K562 (cell line): Measurements from ENCODE around the gene KCTD1. TPM values are rescaled to one million over a fixed set of nuclear protein-coding genes. Genes with fewer than 3 reads are reported as not detected.

Source experiments
- ATAC-seq: fragments of 200-7000 bp; cut with Tn5 transposase; 3 replicates; pipeline ENCODE4 v1.9.1; 2020; ENCODE audit warnings: moderate library complexity
- BruUV-seq: library from RNA; stranded (reverse); fragments of 400-500 nt; replicated peaks from 2 replicates; lab custom pipeline; 2021; lab: Mats Ljungman, UMichigan
- CTCF ChIA-PET: fragments of 300-600 bp; formaldehyde crosslinking; extraction: SDS; loops from one replicate; lab custom pipeline; 2021; ENCODE audit warnings: low intra/inter-chr PET ratio; lab: Yijun Ruan, JAX
- POLR2A ChIA-PET: fragments of 300-600, 350-650 bp; sonication (Branson Sonifier 250); formaldehyde crosslinking; extraction: SDS; loops from one replicate; lab custom pipeline; 2021; ENCODE audit warnings: antibody characterized with exemption, inconsistent platforms; lab: Yijun Ruan, JAX
- DNase-seq, 4 experiments: peaks; one replicate each; pipeline versions ENCODE4 v3.0.0 to v3.0.0-alpha.2; 2011 to 2018; ENCODE audit warnings: low spot score in 3 of 4, mixed read lengths in 3 of 4; ENCODE audit errors: extremely low read depth in 1 of 4
- FAIRE-seq: peaks from 2 replicates; lab custom pipeline; 2011; peaks lifted over from hg19 to GRCh38; lab: Jason Lieb, UNC
- H2AFZ ChIP-seq: 2 replicates; pipeline ENCODE4 v1.6.0; 2011; ENCODE audit warnings: low read depth, low read length, control low read depth, inconsistent platforms
- H3K27ac ChIP-seq: fragments of 200-600 bp; 3 replicates; pipeline ENCODE4 v1.8.0; 2011; ENCODE audit warnings: low read depth, mild to moderate bottlenecking, control low read depth, inconsistent platforms, low read length, moderate library complexity, mixed read lengths; ENCODE audit errors: extremely low read depth
- H3K27me3 ChIP-seq, 2 experiments: fragments of 300-600 bp in 1 of 2; 2 replicates in 1 of 2; 3 replicates in 1 of 2; pipeline versions ENCODE4 v1.6.0 to v1.8.0; 2011; ENCODE audit warnings: inconsistent platforms in 2 of 2, low read length in 2 of 2, mild to moderate bottlenecking in 1 of 2, mixed read lengths in 1 of 2, moderate library complexity in 1 of 2; ENCODE audit not compliant: control insufficient read depth in 2 of 2, insufficient read depth in 2 of 2
- H3K36me3 ChIP-seq: fragments of 300-600 bp; 3 replicates; pipeline ENCODE4 v1.8.0; 2011; ENCODE audit warnings: mild to moderate bottlenecking, low read length, inconsistent platforms; ENCODE audit not compliant: control insufficient read depth, insufficient read depth
- H3K4me1 ChIP-seq, 2 experiments: fragments of 200-600 bp in 1 of 2; replicated peaks in 1 of 2; 2 replicates in 1 of 2; 3 replicates in 1 of 2; pipeline versions ENCODE4 v1.5.1 to v1.8.0; 2011; ENCODE audit warnings: inconsistent platforms in 2 of 2, low read length in 2 of 2, mild to moderate bottlenecking in 1 of 2, mixed read lengths in 1 of 2, moderate library complexity in 1 of 2; ENCODE audit not compliant: control insufficient read depth in 2 of 2, insufficient read depth in 2 of 2
- H3K4me2 ChIP-seq: 2 replicates; pipeline ENCODE4 v1.6.1; 2011; ENCODE audit warnings: low read length, control low read depth, inconsistent platforms, mixed read lengths; ENCODE audit not compliant: insufficient read depth
- H3K4me3 ChIP-seq: fragments of 200-600 bp; sonication (generic), shearing (Covaris generic); 2 replicates; pipeline ENCODE4 v1.5.1; 2016; ENCODE audit warnings: control low read depth, inconsistent platforms
- H3K79me2 ChIP-seq: fragments of 200-600 bp; 3 replicates; pipeline ENCODE4 v1.8.0; 2011; ENCODE audit warnings: low read length, inconsistent platforms; ENCODE audit not compliant: control insufficient read depth, insufficient read depth
- H3K9ac ChIP-seq, 2 experiments: 2 replicates each; pipeline versions ENCODE4 v1.6.0 to v1.6.1; 2011; ENCODE audit warnings: low read depth in 2 of 2, low read length in 2 of 2, control low read depth in 1 of 2, inconsistent platforms in 1 of 2, mild to moderate bottlenecking in 1 of 2, mixed read lengths in 1 of 2; ENCODE audit not compliant: insufficient read depth in 1 of 2
- H3K9me1 ChIP-seq: one replicate; pipeline ENCODE4 v1.6.0; 2011; ENCODE audit warnings: inconsistent platforms, mild to moderate bottlenecking, low read length, moderate library complexity; ENCODE audit not compliant: control insufficient read depth, insufficient read depth
- H3K9me3 ChIP-seq: replicated peaks from 2 replicates; pipeline ENCODE4 v1.5.1; 2011; ENCODE audit warnings: low read depth, low read length, inconsistent platforms; ENCODE audit not compliant: control insufficient read depth, insufficient read depth
- H4K20me1 ChIP-seq: replicated peaks from 2 replicates; pipeline ENCODE4 v1.6.1; 2011; ENCODE audit warnings: low read length, inconsistent platforms, mixed read lengths; ENCODE audit not compliant: control insufficient read depth, insufficient read depth
- DDX20 ChIP-seq: fragments of 450-650 bp; IDR thresholded peaks from 2 replicates; pipeline ENCODE4 v1.6.1; 2016; ENCODE audit warnings: missing genetic modification characterization, low read depth, mild to moderate bottlenecking, missing compliant biosample characterization, moderate library complexity
- HNRNPL ChIP-seq: fragments of 200-400 bp; formaldehyde crosslinking; IDR thresholded peaks from 2 replicates; pipeline ENCODE4 v1.6.1; 2017; ENCODE audit warnings: low read depth, mild to moderate bottlenecking, low read length
- HNRNPUL1 ChIP-seq: fragments of 200-400 bp; formaldehyde crosslinking; IDR thresholded peaks from 2 replicates; pipeline ENCODE4 v1.6.1; 2017; ENCODE audit warnings: low read length
- MYBL2 ChIP-seq, 2 experiments: fragments of 450-650 bp in 1 of 2; sonication (generic) in 1 of 2; formaldehyde crosslinking in 1 of 2; IDR thresholded peaks; 2 replicates each; pipeline versions ENCODE4 v1.6.1 to v1.8.1; 2017 to 2022; ENCODE audit warnings: borderline replicate concordance in 1 of 2, inconsistent platforms in 1 of 2, low read depth in 1 of 2, mild to moderate bottlenecking in 1 of 2, missing genetic modification reagents in 1 of 2, moderate library complexity in 1 of 2
- NCOA4 ChIP-seq: fragments of 450-650 bp; IDR thresholded peaks from 2 replicates; pipeline ENCODE4 v1.6.1; 2018; ENCODE audit warnings: mild to moderate bottlenecking; ENCODE audit not compliant: partially characterized antibody
- PHF20 ChIP-seq: fragments of 450-650 bp; IDR thresholded peaks from 2 replicates; pipeline ENCODE4 v1.6.1; 2018; ENCODE audit not compliant: partially characterized antibody
- PHF21A ChIP-seq: fragments of 450-650 bp; IDR thresholded peaks from 2 replicates; pipeline ENCODE4 v1.6.1; 2017; ENCODE audit warnings: low read depth, borderline replicate concordance
- RBM39 ChIP-seq: fragments of 200-400 bp; formaldehyde crosslinking; optimal IDR thresholded peaks from 2 replicates; pipeline ENCODE3; 2018; ENCODE audit warnings: low read depth, low read length
- RNF219 ChIP-seq: fragments of 250-450 bp; sonication (Bioruptor Pico); IDR thresholded peaks from 2 replicates; pipeline ENCODE4 v1.5.0; 2022; ENCODE audit warnings: mild to moderate bottlenecking
- STAT5B ChIP-seq: fragments of 250-450 bp; sonication (Bioruptor Pico); IDR thresholded peaks from 2 replicates; pipeline ENCODE4 v1.8.0; 2021; ENCODE audit warnings: mild to moderate bottlenecking, inconsistent platforms
- ZBTB9 ChIP-seq: fragments of 450-650 bp; formaldehyde crosslinking; IDR thresholded peaks from 2 replicates; pipeline ENCODE4 v1.4.0; 2020; ENCODE audit warnings: mild to moderate bottlenecking, moderate library complexity
- ZMIZ1 ChIP-seq, 2 experiments: fragments of 150-350 bp in 1 of 2; IDR thresholded peaks; 2 replicates each; pipeline ENCODE4 v1.6.1; 2012 to 2016; ENCODE audit warnings: low read depth in 2 of 2, low read length in 2 of 2, mild to moderate bottlenecking in 1 of 2, moderate library complexity in 1 of 2
- ZNF280B ChIP-seq: fragments of 250-450 bp; sonication (Bioruptor Pico); IDR thresholded peaks from 2 replicates; pipeline ENCODE4 v1.5.1; 2021; ENCODE audit warnings: mild to moderate bottlenecking
- ZNF316 ChIP-seq: fragments of 450-650 bp; IDR thresholded peaks from 2 replicates; pipeline ENCODE4 v1.6.1; 2016
- ZNF41 ChIP-seq: fragments of 250-450 bp; sonication (Bioruptor Pico); conservative IDR thresholded peaks from 2 replicates; pipeline ENCODE4 v1.4.0; 2020; ENCODE audit warnings: mild to moderate bottlenecking
- WGBS: fragments of 100-300 bp; shearing (Covaris generic); methylation state at CpG from one replicate; pipeline ENCODE4 v1.1.6; 2016; ENCODE audit warnings: low coverage, mixed read lengths; ENCODE audit not compliant: insufficient coverage; ENCODE audit errors: missing lambda C conversion rate; 5-methylcytosine and 5-hydroxymethylcytosine counted together
- in situ Hi-C: fragments of 300-500 bp; cut with MboI; formaldehyde crosslinking; loops from 4 replicates; pipeline ENCODE4 v1.15.0; 2018; ENCODE audit warnings: inconsistent platforms, mixed read lengths
- intact Hi-C: fragments of 100-400 bp; cut with micrococcal nuclease; formaldehyde crosslinking; loops from 2 replicates; pipeline ENCODE4 v1.14.2; 2022
- polyA plus RNA-seq, 8 experiments: library from polyadenylated mRNA; depleted of rRNA in 4 of 8; stranded (reverse) in 5 of 8; unstranded in 3 of 8; fragments of >200 nt; fragmentation: Nextera tagmentation in 2 of 8; fragmentation: Illumina TruSeq in 1 of 8; extraction: Ambion mirVana in 2 of 8; extraction: Trizol in 1 of 8; gene quantifications; 2 replicates each; pipeline versions ENCODE4 v1.2.1 to v1.2.3, GENCODE V29; 2011 to 2014; ENCODE audit warnings: inconsistent platforms in 1 of 8, missing spikeins in 1 of 8
- total RNA-seq, 7 experiments: library from RNA; depleted of rRNA in 6 of 7; stranded (reverse); fragments of >200 nt in 6 of 7; fragmentation: Illumina TruSeq in 2 of 7; extraction: Trizol in 2 of 7; gene quantifications; 2 replicates each; pipeline versions ENCODE4 v1.2.1 to v1.2.3, GENCODE V29; 2011 to 2021; ENCODE audit warnings: low replicate concordance in 1 of 7

The KCTD1 gene
- total and polyA plus RNA-seq, 9 of the 15 experiments (the other 6 are each of a cell fraction or from before 2014, with no cell fraction given), result not detected

GRCh38 chr18:26524002-26524401 lies 24.4 kb downstream of the KCTD1 start:
- intact Hi-C loops (no loop called here), in situ Hi-C loops (no loop called here)
- no peaks in the 10 kb centered on the region for H3K79me2 ChIP-seq
- H3K4me2 ChIP-seq, result no peak overlapping the region
- no peak overlapping the region for H3K4me3 ChIP-seq
- BruUV-seq, result no TSS peak
- H4K20me1 ChIP-seq, result no peaks in the 10 kb centered on the region
- CTCF ChIA-PET, result no interaction called here
- H2AFZ ChIP-seq, result no peak overlapping the region
- peaks cover 0 to 5% of the 10 kb centered on the region in 2 experiments; a peak in 1 of 5 replicates for H3K27me3 ChIP-seq
- 0% methylated on average over 2 of the region's 2 CpGs for WGBS
- no peaks in the 10 kb centered on the region for H3K4me1 ChIP-seq
- H3K9me1 ChIP-seq, result no peaks in the 10 kb centered on the region
- POLR2A ChIA-PET, result interaction anchor here (0.6 kb wide), 2 partner anchors 60 to 339 kb away, joined by 3 read pairs; no protein-coding TSS in a partner anchor
- no peaks in the 10 kb centered on the region for H3K36me3 ChIP-seq
- FAIRE-seq (no peak), ATAC-seq (no peak), DNase-seq (no peak)
- H3K9me3 ChIP-seq, result no peaks in the 10 kb centered on the region
- TF ChIP-seq NCOA4, result no peak
- TF ChIP-seq PHF21A, result no peak
- TF ChIP-seq HNRNPL, result no peak
- no peak for TF ChIP-seq DDX20 (tag)
- no peak for TF ChIP-seq ZBTB9 (CRISPR knock-in tag)
- TF ChIP-seq ZNF316, result no peak
- no peak for TF ChIP-seq ZMIZ1 (IDR thresholded peaks at IDR 0.05; ENCODE audit: low read depth in 2 of 2, low read length in 2 of 2)
- no peak for TF ChIP-seq STAT5B (CRISPR knock-in tag)
- no peak for TF ChIP-seq RNF219 (CRISPR knock-in tag)
- TF ChIP-seq RBM39, result no peak
- TF ChIP-seq MYBL2 (IDR thresholded peaks at IDR 0.05; ENCODE audit: low read depth), result no peak
- TF ChIP-seq MYBL2 (CRISPR knock-in tag; IDR thresholded peaks at IDR 0.05; ENCODE audit: borderline replicate concordance), result no peak
- no peak for TF ChIP-seq ZNF41 (CRISPR knock-in tag)
- TF ChIP-seq HNRNPUL1, result no peak
- TF ChIP-seq ZNF280B (CRISPR knock-in tag), result no peak
- no peak for TF ChIP-seq PHF20
- no peak overlapping the region for H3K9ac ChIP-seq
- H3K27ac ChIP-seq, result no peak overlapping the region
